ENCODE data around the gene B4GALT5.
"Not testable (repeated sequence)": the region's sequence is repeated elsewhere in the genome, so short reads cannot be mapped to it uniquely, and the experiment has no call there.

The B4GALT5 gene, protein sequence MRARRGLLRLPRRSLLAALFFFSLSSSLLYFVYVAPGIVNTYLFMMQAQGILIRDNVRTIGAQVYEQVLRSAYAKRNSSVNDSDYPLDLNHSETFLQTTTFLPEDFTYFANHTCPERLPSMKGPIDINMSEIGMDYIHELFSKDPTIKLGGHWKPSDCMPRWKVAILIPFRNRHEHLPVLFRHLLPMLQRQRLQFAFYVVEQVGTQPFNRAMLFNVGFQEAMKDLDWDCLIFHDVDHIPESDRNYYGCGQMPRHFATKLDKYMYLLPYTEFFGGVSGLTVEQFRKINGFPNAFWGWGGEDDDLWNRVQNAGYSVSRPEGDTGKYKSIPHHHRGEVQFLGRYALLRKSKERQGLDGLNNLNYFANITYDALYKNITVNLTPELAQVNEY

DNA sequence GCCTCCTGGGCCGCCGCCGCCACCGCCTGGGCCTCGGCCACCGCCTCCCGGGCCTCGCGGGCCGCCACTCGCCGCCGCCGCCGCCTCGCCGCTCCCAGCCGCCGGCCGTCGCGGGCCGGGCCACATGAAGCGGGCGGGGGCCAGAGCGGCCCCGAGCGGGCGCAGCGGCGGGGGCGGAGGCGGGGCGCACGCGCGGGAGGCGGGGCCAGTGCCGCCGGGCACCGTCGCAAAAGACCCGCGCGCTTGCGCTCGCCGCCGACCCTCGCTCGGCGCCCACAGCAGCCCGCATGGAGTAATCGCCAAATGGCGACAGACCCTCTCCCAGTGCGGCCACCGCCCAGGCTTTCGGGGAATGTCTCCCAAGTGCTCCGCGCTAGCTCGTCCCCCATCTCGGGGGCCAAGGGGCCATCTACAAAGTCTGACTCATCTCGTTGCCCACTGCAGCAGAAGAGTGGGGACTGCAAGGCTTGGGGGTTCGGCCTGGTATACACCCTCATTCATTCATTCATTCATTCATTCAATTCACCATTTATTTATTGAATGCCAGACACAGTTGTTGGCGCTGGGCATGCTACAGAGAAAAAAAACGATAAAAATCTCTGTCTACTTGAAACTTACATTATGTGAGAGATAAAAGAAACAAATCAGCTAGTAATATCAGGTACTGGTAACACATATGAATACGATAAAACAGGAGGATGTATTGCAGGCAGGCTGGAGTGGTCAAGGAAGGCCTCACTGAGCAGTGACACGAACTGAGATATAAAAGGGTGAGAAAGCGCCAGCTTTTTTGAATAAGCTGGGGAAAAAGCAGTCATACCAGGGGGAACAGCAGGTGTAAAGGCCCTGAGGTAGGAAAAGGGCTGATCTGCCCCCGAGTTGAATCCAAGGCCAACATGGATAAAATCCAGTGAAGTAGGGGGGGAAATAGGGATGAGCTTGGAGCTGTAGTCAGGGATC is at the start of gene B4GALT5:
TSS of gene B4GALT5 (minus strand) at position 126 of the 960 bp plus-strand sequence. CDS start 188 bp downstream, outside the sequence.
- DNase-seq (ENCODE audit: low read depth): peak; percentile 53

- DNase-seq (ENCODE audit: low read depth): no peak
These were observed 49.5 kb upstream of the B4GALT5 start for GRCh38 chr20:49762940-49763766.

DNA sequence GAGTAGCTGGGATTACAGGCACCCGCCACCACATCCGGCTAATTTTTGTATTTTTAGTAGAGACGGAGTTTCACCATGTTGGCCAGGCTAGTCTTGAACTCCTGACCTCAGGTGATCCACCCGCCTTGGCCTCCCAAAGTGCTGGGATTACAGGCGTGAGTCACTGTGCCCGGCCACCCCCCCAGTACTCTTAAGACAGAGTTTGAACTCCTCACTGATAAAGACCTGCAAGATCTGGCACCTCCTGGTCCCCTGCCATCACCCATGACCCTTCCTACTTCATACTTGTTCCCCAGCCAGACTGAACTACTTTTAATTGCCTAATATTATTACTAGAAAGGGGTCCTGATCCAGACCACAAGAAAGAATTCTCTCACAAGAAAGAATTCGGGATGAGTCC is 48.2 kb upstream of the B4GALT5 start:
- DNase-seq (ENCODE audit: low read depth): not testable (repeated sequence)

- DNase-seq (ENCODE audit: low read depth): no peak
These were observed 45.7 kb upstream of the B4GALT5 start for GRCh38 chr20:49759266-49759950.

- no peak for DNase-seq (ENCODE audit: low read depth)
These were observed 45.1 kb upstream of the B4GALT5 start for GRCh38 chr20:49758781-49759180.

GRCh38 chr20:49757597-49757996 is 43.9 kb upstream of the B4GALT5 start:
- DNase-seq (ENCODE audit: low read depth): no peak

GRCh38 chr20:49756241-49756640 is 42.6 kb upstream of the B4GALT5 start:
- DNase-seq (ENCODE audit: low read depth): no peak

GRCh38 chr20:49754596-49754995 is 40.9 kb upstream of the B4GALT5 start:
- DNase-seq (ENCODE audit: low read depth): no peak

DNA sequence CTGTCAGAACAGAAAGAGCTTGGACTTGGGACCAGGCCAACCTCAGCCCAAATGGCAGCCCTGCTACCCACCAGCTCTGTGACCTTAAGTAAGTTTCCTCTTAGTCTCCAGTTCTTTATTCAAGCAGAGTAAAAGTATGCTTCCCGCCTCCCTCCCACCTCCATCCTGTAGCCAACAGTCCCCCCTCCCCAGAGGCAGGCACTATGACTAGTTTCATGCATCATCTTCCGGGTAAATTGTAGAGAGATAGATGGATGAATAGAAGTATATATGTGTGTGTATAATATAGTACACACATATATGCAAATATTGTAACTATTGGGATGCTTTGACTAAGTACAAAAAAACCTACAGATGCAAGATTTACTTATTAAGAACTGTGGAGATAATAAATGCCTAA is 39.5 kb upstream of the B4GALT5 start:
- DNase-seq (ENCODE audit: low read depth): no peak

- DNase-seq (ENCODE audit: low read depth): no peak
These were observed 38.7 kb upstream of the B4GALT5 start for GRCh38 chr20:49752201-49752903.

GRCh38 chr20:49751397-49751736 is 37.7 kb upstream of the B4GALT5 start:
- no peak for DNase-seq (ENCODE audit: low read depth)

- DNase-seq (ENCODE audit: low read depth): no peak
These were observed 37.1 kb upstream of the B4GALT5 start for GRCh38 chr20:49750611-49751396.

DNA sequence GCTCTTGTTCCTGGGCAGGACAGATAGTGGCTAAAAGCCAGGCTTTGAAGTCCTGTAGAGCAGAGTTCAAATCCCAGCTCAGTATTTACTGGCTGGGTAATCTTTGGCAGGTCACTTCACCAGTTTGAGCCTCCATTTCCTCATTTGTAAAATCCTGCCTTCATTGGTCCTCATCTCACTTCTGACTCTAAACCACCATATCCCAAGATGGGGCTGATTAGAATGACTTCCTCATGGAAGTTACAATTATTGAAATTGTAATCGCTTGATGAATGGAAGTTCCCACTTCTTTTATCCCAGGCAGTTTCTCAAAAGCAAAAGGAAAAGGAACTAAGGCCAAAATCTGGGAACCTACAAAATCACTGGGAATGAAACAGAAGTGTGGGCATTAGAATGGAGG is 35.9 kb upstream of the B4GALT5 start:
- no peak for DNase-seq (ENCODE audit: low read depth)

GRCh38 chr20:49748525-49748838 is 34.8 kb upstream of the B4GALT5 start:
- no peak for DNase-seq (ENCODE audit: low read depth)

DNA sequence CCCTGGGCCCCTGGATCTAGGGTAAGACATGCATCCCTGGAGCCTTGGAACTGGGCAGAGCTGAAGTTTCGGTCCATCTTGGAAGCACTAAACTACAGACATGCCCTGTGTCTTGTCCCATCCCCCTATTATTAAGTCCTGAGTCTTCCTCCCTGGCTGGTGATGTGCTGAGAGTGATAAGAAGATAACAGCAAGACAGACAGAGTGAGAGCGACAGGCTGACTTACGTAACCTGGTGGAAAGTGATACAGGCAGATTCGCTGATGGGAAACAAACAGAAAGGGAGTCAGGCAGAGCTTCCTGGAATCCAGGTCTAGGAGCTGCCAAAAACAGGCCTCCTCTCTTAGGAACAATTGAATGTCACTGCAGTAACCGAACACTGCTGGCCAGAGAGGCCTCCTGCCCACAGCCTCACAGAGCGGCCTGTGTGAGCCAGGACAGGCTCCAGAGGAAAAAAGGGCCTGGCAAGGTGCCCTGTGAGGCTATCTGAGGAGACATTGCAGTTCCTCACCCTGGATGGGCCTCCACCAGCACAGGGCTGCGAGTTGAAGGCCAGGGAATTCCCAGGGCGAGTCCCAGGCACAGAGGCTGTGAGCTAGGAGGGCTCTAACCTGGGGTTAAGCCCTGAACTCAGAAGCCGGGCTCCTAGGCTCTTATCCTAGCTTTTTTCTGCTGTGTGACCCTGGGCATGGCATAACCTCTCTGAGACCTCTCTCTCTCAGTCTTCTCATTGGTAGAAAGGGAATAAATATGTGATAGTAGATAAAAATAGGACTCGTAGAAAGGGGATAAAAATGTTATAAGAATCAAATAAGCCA is 34.2 kb upstream of the B4GALT5 start:
- no peak for DNase-seq (ENCODE audit: low read depth)

- no peak for DNase-seq (ENCODE audit: low read depth)
These were observed 29.3 kb upstream of the B4GALT5 start for GRCh38 chr20:49742948-49743347.

DNA sequence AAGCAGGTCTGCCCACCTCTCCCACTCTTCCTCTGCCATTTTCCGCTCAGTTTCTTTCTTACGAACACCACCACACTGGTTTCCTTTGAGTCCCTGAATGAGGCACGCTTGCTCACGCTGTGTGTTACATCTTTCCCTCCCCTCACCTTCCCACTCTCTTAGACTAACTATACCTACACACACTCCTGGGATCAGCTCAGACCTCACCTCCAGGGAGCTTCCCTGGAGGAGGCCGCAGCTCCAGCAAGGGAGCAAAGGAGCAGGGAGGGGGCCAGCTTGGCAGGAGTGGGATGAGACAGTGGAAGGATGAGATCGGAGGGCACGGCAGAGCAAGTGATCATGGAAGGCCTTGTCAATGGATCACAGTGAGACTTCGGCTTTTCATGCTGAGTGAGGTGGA is 28.3 kb upstream of the B4GALT5 start:
- DNase-seq (ENCODE audit: low read depth): no peak

GRCh38 chr20:49740807-49741206 is 27.1 kb upstream of the B4GALT5 start:
- DNase-seq (ENCODE audit: low read depth): no peak

DNA sequence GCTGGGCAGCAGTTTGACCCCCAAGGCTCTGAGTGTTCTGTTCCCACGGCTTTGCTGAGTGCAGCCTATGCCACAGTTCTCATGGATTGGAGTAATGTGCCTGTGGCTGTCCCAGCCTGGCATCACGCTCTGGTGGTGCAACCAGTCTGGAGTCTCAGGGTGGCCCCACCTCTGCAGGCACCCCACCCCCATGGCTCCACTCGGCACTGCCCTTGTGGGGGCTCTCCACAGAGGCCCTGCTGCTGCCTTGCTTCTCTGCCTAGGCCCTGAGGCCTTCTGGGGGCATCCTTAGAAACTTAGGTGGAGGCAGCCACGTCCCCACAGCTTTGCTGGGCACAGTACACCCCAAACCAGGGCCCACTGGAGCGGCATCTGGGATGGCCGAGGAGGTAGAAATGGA is 25.4 kb upstream of the B4GALT5 start:
- DNase-seq (ENCODE audit: low read depth): no peak

All from stimulated activated CD8-positive, alpha-beta memory T cell treated with anti-CD3 and anti-CD28 coated beads, Interleukin-15, amount 100 ng/mL, for 24 hours (primary cell).